ENCODE data around the gene TBX5. TPM values are rescaled to one million over a fixed set of nuclear protein-coding genes. Genes with fewer than 3 reads are reported as not detected.

Gene TBX5
- total and polyA plus RNA-seq, 2 of the 4 experiments (the other 2 are of a cell fraction), result 13.3 to 14.7 TPM

DNA sequence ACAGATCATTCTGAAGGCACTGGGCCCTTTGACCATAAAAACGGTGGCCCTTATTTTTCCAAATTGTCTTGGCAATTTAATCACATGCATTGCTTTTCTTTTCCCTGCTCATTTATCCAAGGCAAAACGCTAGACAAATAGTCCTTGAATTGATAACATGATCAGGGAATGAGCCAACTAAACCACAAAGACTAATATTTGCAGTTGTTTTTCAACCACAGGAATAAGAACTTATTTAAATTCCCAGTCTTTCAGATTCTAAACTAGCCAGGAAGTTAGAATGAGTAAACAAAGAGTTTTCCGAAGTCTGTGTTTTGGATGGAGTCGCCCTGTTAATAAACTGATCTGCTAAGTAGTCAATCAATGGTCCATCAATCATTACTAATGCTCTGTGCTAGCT lies 14.9 kb downstream of the TBX5 start:
- intact Hi-C loops (cut with micrococcal nuclease), result loop anchor here (5.0 kb wide), 1 partner anchor 766 kb away; no protein-coding TSS in a partner anchor
- Histone ChIP-seq H3K79me1 (ENCODE audit: low read depth in 1 of 2, low read length in 2 of 2) (peaks cover 31 to 77% of the 10 kb centered on the region in 2 experiments), H2AK9ac (replicated peaks; ENCODE audit: low read depth, low read length, poor library complexity) (no peak overlapping the region), H2BK5ac (ENCODE audit: low read depth, low read length, poor library complexity, severe bottlenecking) (no peak overlapping the region), H3K9me3 (ENCODE audit: control insufficient read depth, insufficient read depth, low read length) (no peaks in the 10 kb centered on the region), H3K23ac (ENCODE audit: low read depth, low read length) (peak overlapping the region; percentile 76), H3K27me3 (ENCODE audit: control insufficient read depth, insufficient read depth, low read length) (no peaks in the 10 kb centered on the region), H3K56ac (ENCODE audit: extremely low read depth, insufficient read depth, low read length) (no peak overlapping the region), H4K5ac (ENCODE audit: low read depth, low read length) (no peak overlapping the region), H3K18ac (ENCODE audit: low read depth, low read length) (no peak overlapping the region), H3K4me3 (ENCODE audit: insufficient read depth, low read depth, low read length) (no peak overlapping the region), H3K9ac (ENCODE audit: low read depth, low read length) (no peak overlapping the region), H3K9me1 (ENCODE audit: insufficient read depth, low read length) (peaks cover 13% of the 10 kb centered on the region), H2BK15ac (ENCODE audit: low read depth, low read length) (no peak overlapping the region), H2AK5ac (ENCODE audit: low read depth, low read length) (peak overlapping the region; percentile 36; the same call in 1 of the 2 replicates), H3K27ac (ENCODE audit: insufficient read depth, low read length) (no peak overlapping the region), H3K4ac (ENCODE audit: low read depth, low read length) (no peak overlapping the region), H2BK20ac (ENCODE audit: low read depth, low read length) (no peak overlapping the region), H3K4me2 (ENCODE audit: low read depth, low read length) (peak overlapping the region; percentile 16; the same call in 1 of the 2 replicates), H3K14ac (replicated peaks; ENCODE audit: low read depth, low read length) (no peak overlapping the region), H4K20me1 (ENCODE audit: insufficient read depth, low read length) (peaks cover 37% of the 10 kb centered on the region; the same call in 1 of the 2 replicates), H4K91ac (ENCODE audit: insufficient read depth, low read depth, low read length) (no peak overlapping the region), H3K36me3 (ENCODE audit: control insufficient read depth, insufficient read depth, low read length) (peaks cover 58% of the 10 kb centered on the region), H2AFZ (replicated peaks; ENCODE audit: low read length, poor library complexity) (no peak overlapping the region), H2BK120ac (ENCODE audit: low read depth, low read length) (no peak overlapping the region), H3K4me1 (ENCODE audit: control insufficient read depth, insufficient read depth, low read length) (peaks cover 21% of the 10 kb centered on the region), H4K8ac (ENCODE audit: low read depth in 2 of 2, low read length in 2 of 2) (no peak overlapping the region)
- dilution Hi-C loops (cut with HindIII; ENCODE audit: low sequenced_read_pairs, unreplicated experiment), result no loop called here
- 8% methylated on average over 2 of the region's 4 CpGs; no CpG with 5 or more reads in 1 of the 2 experiments for WGBS, 2 experiments (ENCODE audit: extremely low coverage in 2 of 2, insufficient read length in 1 of 2)
- POLR2A ChIA-PET (ENCODE audit: unreplicated experiment), result no interaction called here
- ATAC-seq (ENCODE audit: low read depth) (peak; percentile 49), DNase-seq (peak; percentile 75)
- BruUV-seq (replicated peaks), result no TSS peak
- CTCF ChIA-PET, result no interaction called here
- in situ Hi-C loops (cut with MboI; ENCODE audit: low sequenced_read_pairs), result no loop called here
- TF ChIP-seq RFX5 (IDR thresholded peaks at IDR 0.05; ENCODE audit: low read depth, low read length) (no peak), NFE2L2 (IDR thresholded peaks at IDR 0.05; ENCODE audit: low read depth, low read length) (no peak)
